Right lung (tissue), 5 donors: Measurements from ENCODE around the gene SMCO3. TPM values are rescaled to one million over a fixed set of nuclear protein-coding genes. Genes with fewer than 3 reads are reported as not detected.
"Not testable (repeated sequence)": the region's sequence is repeated elsewhere in the genome, so short reads cannot be mapped to it uniquely, and the experiment has no call there.

Source experiments
- DNase-seq, 2 donors: peaks; one replicate each; pipeline ENCODE4 v3.0.0-alpha.2; 2013
- polyA plus RNA-seq, 5 donors: library from polyadenylated mRNA; unstranded; fragments of 120-200 nt; gene quantifications; one replicate each; pipeline versions ENCODE4 v1.2.1 to v1.2.3, GENCODE V29; 2013; ENCODE audit warnings: inconsistent platforms in 1 of 5, low replicate concordance in 1 of 5; ENCODE audit not compliant: insufficient read length in 5 of 5, insufficient read depth in 1 of 5

SMCO3 gene
- polyA plus RNA-seq, 5 donors = 0.42 to 0.82 (median 0.51) TPM

GRCh38 chr12:14774906-14775635, 38.9 kb downstream of the SMCO3 start:
- DNase-seq = peak; percentile 54 to 59

- DNase-seq = peak; percentile 91 to 94
Observed at GRCh38 chr12:14774074-14774905, 39.7 kb downstream of the SMCO3 start.

GRCh38 chr12:14773685-14774073, 40.3 kb downstream of the SMCO3 start:
- no peak for DNase-seq

GRCh38 chr12:14772946-14773345, 41.0 kb downstream of the SMCO3 start:
- DNase-seq = no peak

- DNase-seq = no peak
Observed at GRCh38 chr12:14771651-14772137, 42.3 kb downstream of the SMCO3 start.

GRCh38 chr12:14770496-14771461, 43.2 kb downstream of the SMCO3 start:
- peak; percentile 94 to 95 for DNase-seq

- peak; percentile 82 for DNase-seq
Observed at GRCh38 chr12:14769969-14770495, 44.0 kb downstream of the SMCO3 start.

GRCh38 chr12:14769466-14769968, 44.5 kb downstream of the SMCO3 start:
- peak; percentile 47 to 48 for DNase-seq

GRCh38 chr12:14768823-14769405, 45.1 kb downstream of the SMCO3 start:
- no peak for DNase-seq

- no peak for DNase-seq
Observed at GRCh38 chr12:14767617-14768016, 46.4 kb downstream of the SMCO3 start.

- DNase-seq = no peak
Observed at GRCh38 chr12:14766649-14767215, 47.2 kb downstream of the SMCO3 start.

- DNase-seq = not testable (repeated sequence)
Observed at GRCh38 chr12:14766020-14766419, 48.0 kb downstream of the SMCO3 start.

- DNase-seq = no peak
Observed at GRCh38 chr12:14765398-14765797, 48.6 kb downstream of the SMCO3 start.

GRCh38 chr12:14759711-14760280, 54.2 kb downstream of the SMCO3 start:
- not testable (repeated sequence) for DNase-seq

- DNase-seq = no peak
Observed at GRCh38 chr12:14756334-14757143, 57.4 kb downstream of the SMCO3 start.
